Caki2 (cell line): Measurements from ENCODE around the gene NDFIP2. TPM values are rescaled to one million over a fixed set of nuclear protein-coding genes. Genes with fewer than 3 reads are reported as not detected.
A peak's percentile ranks its signal among the peaks of the same experiment; 100 is the strongest.

Experiments used
- DNase-seq: peaks from one replicate; pipeline ENCODE4 v3.0.0-alpha.2; 2015; ENCODE audit warnings: low read depth
- in situ Hi-C: cut with HindIII; loops from 2 replicates; pipeline ENCODE4 v1.10.0; 2016; ENCODE audit warnings: low sequenced_read_pairs, low pct_unique_long_range_greater_than_20kb, mixed read lengths
- total RNA-seq: library from RNA; depleted of rRNA; stranded (reverse); fragments of >200 nt; shearing (Covaris generic); gene quantifications from 2 replicates; pipeline ENCODE4 v1.2.3, GENCODE V29; 2014; ENCODE audit warnings: low replicate concordance

The NDFIP2 gene
- total RNA-seq, 1 experiment from 2014 or later = 103 TPM

- no peak for DNase-seq
- in situ Hi-C loops = no loop called here
These were observed 41.6 kb downstream of the NDFIP2 start for GRCh38 chr13:79522583-79522982.

GRCh38 chr13:79525064-79525857 is 44.3 kb downstream of the NDFIP2 start:
- no peak for DNase-seq
- in situ Hi-C loops = no loop called here

- DNase-seq = no peak
- in situ Hi-C loops = no loop called here
These were observed 46.7 kb downstream of the NDFIP2 start for GRCh38 chr13:79527698-79528097.

- DNase-seq = no peak
- in situ Hi-C loops = no loop called here
These were observed 47.4 kb downstream of the NDFIP2 start for GRCh38 chr13:79528356-79528755.

GRCh38 chr13:79528759-79529191 is 47.8 kb downstream of the NDFIP2 start:
- no peak for DNase-seq
- in situ Hi-C loops = no loop called here

- in situ Hi-C loops = no loop called here
- DNase-seq = no peak
These were observed 48.9 kb downstream of the NDFIP2 start for GRCh38 chr13:79529817-79530216.

GRCh38 chr13:79530270-79530669 is 49.3 kb downstream of the NDFIP2 start:
- no peak for DNase-seq
- in situ Hi-C loops = no loop called here

GRCh38 chr13:79531542-79532254 is 50.7 kb downstream of the NDFIP2 start:
- in situ Hi-C loops = no loop called here
- DNase-seq = no peak

GRCh38 chr13:79532576-79532975 is 51.6 kb downstream of the NDFIP2 start:
- no peak for DNase-seq
- in situ Hi-C loops = no loop called here

GRCh38 chr13:79533781-79534400 is 52.9 kb downstream of the NDFIP2 start:
- in situ Hi-C loops = no loop called here
- peak; percentile 2 for DNase-seq

GRCh38 chr13:79534596-79534995 is 53.6 kb downstream of the NDFIP2 start:
- no peak for DNase-seq
- in situ Hi-C loops = no loop called here

GRCh38 chr13:79538757-79539156 is 57.8 kb downstream of the NDFIP2 start:
- in situ Hi-C loops = no loop called here

GRCh38 chr13:79540504-79540903 is 59.5 kb downstream of the NDFIP2 start:
- no peak for DNase-seq
- in situ Hi-C loops = no loop called here

More at GRCh38 chr13:79538757-79539156, 57.8 kb downstream of the NDFIP2 start:
- no peak for DNase-seq

- in situ Hi-C loops = no loop called here
- DNase-seq = peak; percentile 25
These were observed 60.6 kb downstream of the NDFIP2 start for GRCh38 chr13:79541426-79542049.

GRCh38 chr13:79543883-79544282 is 62.9 kb downstream of the NDFIP2 start:
- DNase-seq = no peak

GRCh38 chr13:79547211-79548195 is 66.5 kb downstream of the NDFIP2 start:
- in situ Hi-C loops = no loop called here
- DNase-seq = no peak

More at GRCh38 chr13:79543883-79544282, 62.9 kb downstream of the NDFIP2 start:
- in situ Hi-C loops = no loop called here

GRCh38 chr13:79548902-79549301 is 67.9 kb downstream of the NDFIP2 start:
- in situ Hi-C loops = no loop called here
- peak; percentile 18 for DNase-seq
